Measurements from ENCODE around the gene USP11. TPM values are rescaled to one million over a fixed set of nuclear protein-coding genes. Genes with fewer than 3 reads are reported as not detected.
A peak's percentile ranks its signal among the peaks of the same experiment; 100 is the strongest.

USP11 gene
- total RNA-seq, 3 donors from 2014 or later = 23.9 to 51.6 (median 27.7) TPM

DNA sequence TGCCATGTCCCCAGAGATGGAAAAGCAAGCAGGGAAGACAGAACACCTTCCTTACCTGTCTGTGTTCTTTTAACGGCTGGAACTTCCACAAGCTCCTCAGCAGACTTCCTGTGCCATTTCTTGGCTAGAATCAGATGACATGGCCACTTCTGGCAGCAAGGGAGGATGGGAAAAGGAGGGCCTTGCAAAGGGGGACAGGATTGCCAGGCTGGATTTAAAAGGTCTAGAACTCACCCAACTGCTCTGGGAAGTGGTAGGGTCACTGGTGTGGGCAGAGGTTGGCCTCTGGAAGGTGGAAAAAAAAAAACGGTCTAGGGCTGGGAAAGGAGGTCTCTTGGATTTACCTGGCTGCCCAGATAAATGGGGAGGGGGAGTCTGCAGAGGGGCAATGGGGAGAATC, 1.6 kb upstream of the USP11 start:
- no peak for TF ChIP-seq CTCF (IDR thresholded peaks at IDR 0.05)
- H3K9me3 ChIP-seq = no peaks in the 10 kb centered on the region
- intact Hi-C loops (cut with DNase I, micrococcal nuclease) = no loop called here
- no peak for ATAC-seq
- no peaks in the 10 kb centered on the region for H3K4me1 ChIP-seq (ENCODE audit: low read depth)
- DNase-seq = no peak
- H3K4me3 ChIP-seq = no peak overlapping the region
- H3K36me3 ChIP-seq (ENCODE audit: low read depth) = no peaks in the 10 kb centered on the region

- TF ChIP-seq CTCF (IDR thresholded peaks at IDR 0.05) = no peak
- no peak for ATAC-seq
- peak overlapping the region; percentile 19 for H3K4me3 ChIP-seq
- H3K4me1 ChIP-seq (ENCODE audit: low read depth) = no peaks in the 10 kb centered on the region
- intact Hi-C loops (cut with DNase I, micrococcal nuclease) = no loop called here
- H3K36me3 ChIP-seq (ENCODE audit: low read depth) = no peaks in the 10 kb centered on the region
- no peaks in the 10 kb centered on the region for H3K9me3 ChIP-seq
- no peak for DNase-seq
Observed at GRCh38 chrX:47232197-47232802, 509 bp upstream of the USP11 start.

GRCh38 chrX:47233333-47234113, 714 bp downstream of the USP11 start:
- no peaks in the 10 kb centered on the region for H3K9me3 ChIP-seq
- DNase-seq (peak; percentile 94 to 97 (median 95)), ATAC-seq (peak; percentile 95)
- intact Hi-C loops (cut with DNase I, micrococcal nuclease) = no loop called here
- no peak for TF ChIP-seq CTCF (IDR thresholded peaks at IDR 0.05)
- H3K36me3 ChIP-seq (ENCODE audit: low read depth) = no peaks in the 10 kb centered on the region
- no peaks in the 10 kb centered on the region for H3K4me1 ChIP-seq (ENCODE audit: low read depth)
- H3K4me3 ChIP-seq = peak overlapping the region; percentile 19

DNA sequence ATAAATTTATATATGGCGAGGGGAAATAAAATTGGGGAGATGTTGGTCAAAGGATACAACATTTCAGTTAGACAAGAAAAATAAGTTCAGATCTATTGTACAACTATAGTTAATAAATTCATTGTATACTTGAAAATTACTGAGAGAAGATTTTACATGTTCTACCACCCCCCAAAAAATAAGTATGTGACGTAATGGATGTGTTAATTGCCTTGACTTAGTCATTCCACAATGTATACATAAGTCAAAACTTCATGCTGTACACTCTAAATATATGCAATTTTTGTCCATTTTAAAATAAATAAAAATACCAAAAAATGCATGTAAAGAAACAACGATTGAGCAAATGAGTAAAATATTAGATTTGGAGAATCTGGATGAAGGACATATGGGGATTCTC, 1.8 kb downstream of the USP11 start:
- H3K4me1 ChIP-seq (ENCODE audit: low read depth) = no peaks in the 10 kb centered on the region
- ATAC-seq (no peak), DNase-seq (no peak)
- H3K36me3 ChIP-seq (ENCODE audit: low read depth) = no peaks in the 10 kb centered on the region
- no peak for TF ChIP-seq CTCF (IDR thresholded peaks at IDR 0.05)
- no peak overlapping the region for H3K4me3 ChIP-seq
- no peaks in the 10 kb centered on the region for H3K9me3 ChIP-seq
- intact Hi-C loops (cut with DNase I, micrococcal nuclease) = no loop called here

GRCh38 chrX:47235691-47236103, 2.9 kb downstream of the USP11 start:
- Histone ChIP-seq H3K4me3 (no peak overlapping the region), H3K4me1 (ENCODE audit: low read depth) (no peaks in the 10 kb centered on the region), H3K9me3 (no peaks in the 10 kb centered on the region), H3K36me3 (ENCODE audit: low read depth) (no peaks in the 10 kb centered on the region)
- intact Hi-C loops (cut with DNase I, micrococcal nuclease) = no loop called here
- TF ChIP-seq CTCF (IDR thresholded peaks at IDR 0.05) = no peak
- no peak for DNase-seq
- no peak for ATAC-seq

Data from mucosa of descending colon (tissue), 3 donors.